HFF-Myc (cell line): ENCODE measurements around the gene GPATCH8.

ENCODE experiments used
- DNase-seq: peaks from one replicate; pipeline ENCODE4 v3.0.0-alpha.2; 2011; ENCODE audit warnings: low read depth; ENCODE audit errors: extremely low read depth
- H3K4me3 ChIP-seq: replicated peaks from 2 replicates; pipeline ENCODE4 v1.5.1; 2011; ENCODE audit warnings: low read depth, mild to moderate bottlenecking, control low read depth, low read length
- TF ChIP-seq, protein P1 (sequence below): IDR thresholded peaks from 2 replicates; pipeline ENCODE4 v1.5.1; 2012; ENCODE audit warnings: mild to moderate bottlenecking, low read depth, low read length, control low read depth; ENCODE audit errors: missing control alignments

The GPATCH8 gene

DNA sequence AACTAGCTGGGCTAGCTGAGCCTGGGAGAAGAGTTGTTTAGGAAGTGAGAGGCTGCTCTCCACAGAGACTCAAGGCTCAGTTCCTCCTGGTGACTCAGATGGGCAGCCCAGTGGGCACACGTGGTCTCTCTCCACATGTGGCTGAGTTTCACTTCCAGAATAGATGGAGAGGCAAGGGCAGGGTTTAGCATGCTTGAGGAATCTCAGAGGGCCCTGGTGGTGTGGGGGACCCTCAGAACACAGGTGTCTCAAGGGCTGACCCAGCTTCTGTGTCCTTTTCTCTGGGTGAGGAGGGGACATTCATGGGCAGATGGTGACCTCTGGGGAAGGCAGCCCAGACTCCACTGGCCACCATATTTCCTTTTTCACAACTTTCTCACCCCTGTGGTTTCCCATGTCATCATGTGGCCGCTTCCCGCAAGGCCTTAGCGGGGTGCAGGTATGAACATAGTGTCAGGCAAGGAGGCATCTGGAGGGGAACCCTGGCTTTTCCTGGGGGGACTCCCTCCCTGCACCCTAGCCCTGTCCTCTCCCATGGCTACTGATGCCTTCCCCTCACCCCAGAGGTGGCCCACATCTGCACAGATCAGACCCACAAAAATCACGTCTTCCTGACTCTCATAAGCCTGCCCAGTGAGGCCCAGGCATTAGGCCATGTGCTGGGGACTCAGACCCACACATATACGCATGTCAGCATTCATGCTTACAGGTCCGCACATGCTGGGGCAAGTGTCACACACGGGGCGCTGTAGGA is 154.8 kb downstream of the GPATCH8 start:
- no peak overlapping the region for H3K4me3 ChIP-seq
- no peak for DNase-seq
- TF ChIP-seq, protein P1, sequence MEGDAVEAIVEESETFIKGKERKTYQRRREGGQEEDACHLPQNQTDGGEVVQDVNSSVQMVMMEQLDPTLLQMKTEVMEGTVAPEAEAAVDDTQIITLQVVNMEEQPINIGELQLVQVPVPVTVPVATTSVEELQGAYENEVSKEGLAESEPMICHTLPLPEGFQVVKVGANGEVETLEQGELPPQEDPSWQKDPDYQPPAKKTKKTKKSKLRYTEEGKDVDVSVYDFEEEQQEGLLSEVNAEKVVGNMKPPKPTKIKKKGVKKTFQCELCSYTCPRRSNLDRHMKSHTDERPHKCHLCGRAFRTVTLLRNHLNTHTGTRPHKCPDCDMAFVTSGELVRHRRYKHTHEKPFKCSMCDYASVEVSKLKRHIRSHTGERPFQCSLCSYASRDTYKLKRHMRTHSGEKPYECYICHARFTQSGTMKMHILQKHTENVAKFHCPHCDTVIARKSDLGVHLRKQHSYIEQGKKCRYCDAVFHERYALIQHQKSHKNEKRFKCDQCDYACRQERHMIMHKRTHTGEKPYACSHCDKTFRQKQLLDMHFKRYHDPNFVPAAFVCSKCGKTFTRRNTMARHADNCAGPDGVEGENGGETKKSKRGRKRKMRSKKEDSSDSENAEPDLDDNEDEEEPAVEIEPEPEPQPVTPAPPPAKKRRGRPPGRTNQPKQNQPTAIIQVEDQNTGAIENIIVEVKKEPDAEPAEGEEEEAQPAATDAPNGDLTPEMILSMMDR = no peak
